ENCODE data around the gene CELSR1. TPM values are rescaled to one million over a fixed set of nuclear protein-coding genes. Genes with fewer than 3 reads are reported as not detected.
A peak's percentile ranks its signal among the peaks of the same experiment; 100 is the strongest.

Gene CELSR1
- total RNA-seq, 3 donors from 2014 or later, result 0.96 to 36.7 (median 21.2) TPM

DNA sequence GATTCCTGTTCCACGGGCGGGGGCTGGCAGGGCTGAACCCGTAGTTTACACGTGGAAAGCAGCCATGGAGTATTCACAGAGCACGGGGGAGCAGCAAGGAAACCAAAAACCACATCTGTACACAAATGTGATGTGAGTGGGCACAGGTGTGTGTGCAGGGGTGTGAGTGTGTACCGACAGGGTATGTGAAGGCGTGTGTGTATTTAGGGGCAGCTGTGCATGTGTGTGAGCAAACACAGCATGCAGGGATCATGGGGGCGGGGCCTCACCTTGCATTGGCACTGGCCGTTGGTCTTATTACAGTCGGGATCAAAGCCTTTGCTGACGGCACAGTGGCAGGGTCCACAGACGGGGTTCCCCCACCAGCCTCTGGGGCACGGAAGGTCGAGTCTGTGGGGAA lies 143.5 kb downstream of the CELSR1 start:
- H3K4me1 ChIP-seq, result peaks cover 0 to 6% of the 10 kb centered on the region in 2 donors
- TF ChIP-seq POLR2A (IDR thresholded peaks at IDR 0.05) (no peak), POLR2AphosphoS5 (IDR thresholded peaks at IDR 0.05) (no peak)
- TF ChIP-seq, protein P1, sequence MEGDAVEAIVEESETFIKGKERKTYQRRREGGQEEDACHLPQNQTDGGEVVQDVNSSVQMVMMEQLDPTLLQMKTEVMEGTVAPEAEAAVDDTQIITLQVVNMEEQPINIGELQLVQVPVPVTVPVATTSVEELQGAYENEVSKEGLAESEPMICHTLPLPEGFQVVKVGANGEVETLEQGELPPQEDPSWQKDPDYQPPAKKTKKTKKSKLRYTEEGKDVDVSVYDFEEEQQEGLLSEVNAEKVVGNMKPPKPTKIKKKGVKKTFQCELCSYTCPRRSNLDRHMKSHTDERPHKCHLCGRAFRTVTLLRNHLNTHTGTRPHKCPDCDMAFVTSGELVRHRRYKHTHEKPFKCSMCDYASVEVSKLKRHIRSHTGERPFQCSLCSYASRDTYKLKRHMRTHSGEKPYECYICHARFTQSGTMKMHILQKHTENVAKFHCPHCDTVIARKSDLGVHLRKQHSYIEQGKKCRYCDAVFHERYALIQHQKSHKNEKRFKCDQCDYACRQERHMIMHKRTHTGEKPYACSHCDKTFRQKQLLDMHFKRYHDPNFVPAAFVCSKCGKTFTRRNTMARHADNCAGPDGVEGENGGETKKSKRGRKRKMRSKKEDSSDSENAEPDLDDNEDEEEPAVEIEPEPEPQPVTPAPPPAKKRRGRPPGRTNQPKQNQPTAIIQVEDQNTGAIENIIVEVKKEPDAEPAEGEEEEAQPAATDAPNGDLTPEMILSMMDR (IDR thresholded peaks at IDR 0.05), result no peak
- H3K9me3 ChIP-seq, result no peaks in the 10 kb centered on the region
- no peaks in the 10 kb centered on the region for H3K27me3 ChIP-seq
- no peak overlapping the region for H3K27ac ChIP-seq
- intact Hi-C loops (cut with DNase I; ENCODE audit: low total_unique reads), result no loop called here
- no peak for DNase-seq (ENCODE audit: low spot score in 2 of 2)
- no peaks in the 10 kb centered on the region for H3K36me3 ChIP-seq
- H3K4me3 ChIP-seq, result no peak overlapping the region

DNA sequence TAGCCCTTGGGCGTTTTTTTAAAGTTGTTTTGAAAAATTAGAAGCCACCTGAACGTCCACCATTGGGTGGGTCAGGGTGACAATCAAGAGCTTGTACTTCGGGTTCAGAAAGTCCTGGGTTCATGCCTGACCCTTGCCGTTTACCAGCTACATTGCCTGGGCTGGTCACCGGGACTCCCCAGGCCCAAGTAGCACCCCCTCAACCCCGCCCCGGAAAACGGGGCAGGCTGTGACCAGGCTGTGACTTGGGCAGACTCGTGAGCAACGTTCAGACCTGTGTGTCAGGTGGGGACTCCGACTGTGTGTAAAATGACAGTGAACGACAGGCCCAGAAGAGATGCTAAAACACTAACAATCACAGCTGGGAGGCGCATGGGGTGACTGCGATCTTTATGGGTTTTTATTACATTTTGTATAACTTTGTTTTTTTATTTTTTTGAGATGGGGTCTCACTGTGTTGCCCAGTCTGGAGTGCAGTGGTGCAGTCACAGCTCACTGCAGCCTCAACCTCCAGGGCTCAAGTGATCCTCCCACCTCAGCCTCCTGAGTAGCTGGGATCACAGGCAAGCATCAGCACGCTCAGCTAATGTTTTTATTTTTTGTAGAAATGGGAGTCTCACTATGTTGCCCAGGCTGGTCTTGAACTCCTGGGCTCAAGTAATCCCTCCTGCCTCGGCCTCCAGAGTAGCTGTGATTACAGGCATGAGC lies 145.1 kb downstream of the CELSR1 start:
- H3K36me3 ChIP-seq, result no peaks in the 10 kb centered on the region
- no peak for DNase-seq (ENCODE audit: low spot score in 2 of 2)
- H3K27ac ChIP-seq, result no peak overlapping the region
- TF ChIP-seq POLR2A (IDR thresholded peaks at IDR 0.05), result no peak
- TF ChIP-seq, protein P1 (IDR thresholded peaks at IDR 0.05), result no peak
- no peak overlapping the region for H3K4me3 ChIP-seq
- peaks cover 0 to 6% of the 10 kb centered on the region in 2 donors for H3K4me1 ChIP-seq
- intact Hi-C loops (cut with DNase I; ENCODE audit: low total_unique reads), result no loop called here
- H3K9me3 ChIP-seq, result no peaks in the 10 kb centered on the region
- H3K27me3 ChIP-seq, result no peaks in the 10 kb centered on the region

DNA sequence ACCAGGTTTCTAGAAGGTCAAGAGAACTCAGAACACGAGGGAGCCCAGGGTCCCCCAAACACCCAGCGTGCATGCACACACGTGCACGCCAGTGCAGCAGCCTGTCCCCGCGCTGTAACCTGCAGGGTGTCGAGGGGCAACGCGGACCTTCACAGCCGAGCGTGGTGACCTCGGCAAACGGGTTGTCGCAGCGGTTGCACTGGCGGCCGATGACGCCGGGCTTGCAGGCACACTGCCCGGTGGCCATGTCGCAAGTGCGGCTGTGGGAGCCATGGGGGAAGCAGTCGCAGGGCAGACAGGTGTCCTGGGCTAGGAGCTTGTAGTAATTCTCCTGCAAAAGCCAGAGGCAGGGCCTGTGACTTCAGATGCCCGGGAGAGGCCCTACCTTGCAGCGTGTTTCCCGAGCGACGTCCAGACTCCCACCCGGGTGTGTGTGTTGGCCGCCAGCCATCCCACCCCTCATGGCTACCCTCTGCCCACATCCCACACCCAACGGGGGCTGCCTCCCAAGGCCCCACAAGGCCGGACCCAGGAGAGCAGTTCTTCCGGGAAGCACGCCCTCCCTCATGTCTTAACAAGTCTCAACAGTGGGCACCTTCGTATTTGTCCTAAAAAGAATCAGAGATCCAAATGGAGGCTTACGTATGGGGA lies 145.8 kb downstream of the CELSR1 start:
- intact Hi-C loops (cut with DNase I; ENCODE audit: low total_unique reads), result no loop called here
- Histone ChIP-seq H3K27ac (peak overlapping the region in 1 of 2 donors; percentile 82), H3K4me3 (no peak overlapping the region), H3K36me3 (no peaks in the 10 kb centered on the region), H3K27me3 (no peaks in the 10 kb centered on the region), H3K4me1 (peaks cover 0 to 6% of the 10 kb centered on the region in 2 donors), H3K9me3 (no peaks in the 10 kb centered on the region)
- TF ChIP-seq POLR2A (IDR thresholded peaks at IDR 0.05) (no peak), POLR2AphosphoS5 (IDR thresholded peaks at IDR 0.05) (no peak)
- TF ChIP-seq, protein P1 (IDR thresholded peaks at IDR 0.05), result no peak
- DNase-seq (ENCODE audit: low spot score in 2 of 2), result no peak

DNA sequence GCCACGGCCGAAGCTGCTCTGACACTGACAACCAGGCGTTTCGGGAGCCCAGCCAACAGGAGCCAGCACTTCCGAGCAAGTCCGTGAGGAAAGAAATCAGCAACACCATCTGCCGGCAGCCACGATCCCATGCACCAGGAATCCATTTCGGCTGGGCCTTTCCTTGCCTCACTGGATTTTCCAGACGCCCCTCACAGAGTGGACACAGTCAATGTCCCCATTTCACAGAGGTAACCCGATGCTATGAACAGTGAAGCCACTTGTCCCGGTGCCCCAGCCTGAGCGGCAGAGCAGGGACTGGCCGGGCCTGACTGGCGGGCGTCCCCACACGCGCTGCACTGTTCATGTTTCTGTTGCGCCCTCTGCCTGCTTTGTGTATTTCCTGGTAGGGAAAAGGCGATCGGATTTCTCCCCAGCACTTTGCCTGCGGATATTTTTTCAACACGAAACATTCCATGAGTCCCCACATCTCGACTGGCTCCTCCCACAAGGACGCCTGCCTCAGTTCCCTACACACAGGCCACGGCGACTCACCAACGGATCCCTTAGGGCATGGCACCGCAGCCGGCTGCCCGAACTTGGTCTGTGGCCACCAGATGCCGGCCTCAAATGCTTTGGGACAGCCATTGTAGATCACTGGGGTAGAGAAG lies 146.6 kb downstream of the CELSR1 start:
- no peaks in the 10 kb centered on the region for H3K27me3 ChIP-seq
- peak overlapping the region; percentile 71 to 82 for H3K27ac ChIP-seq
- H3K36me3 ChIP-seq, result no peaks in the 10 kb centered on the region
- peak overlapping the region in 2 of 3 donors; percentile 31 to 54 for H3K4me3 ChIP-seq
- peak; percentile 47 to 81 for DNase-seq (ENCODE audit: low spot score in 2 of 2)
- no peaks in the 10 kb centered on the region for H3K9me3 ChIP-seq
- peaks cover 0 to 6% of the 10 kb centered on the region in 2 donors for H3K4me1 ChIP-seq
- TF ChIP-seq, protein P1 (IDR thresholded peaks at IDR 0.05), result peak; percentile 11 to 48 (median 24)
- no peak for TF ChIP-seq POLR2AphosphoS5 (IDR thresholded peaks at IDR 0.05)
- intact Hi-C loops (cut with DNase I; ENCODE audit: low total_unique reads), result no loop called here
